ENCODE measurements around the gene SEMA3G.

DNA sequence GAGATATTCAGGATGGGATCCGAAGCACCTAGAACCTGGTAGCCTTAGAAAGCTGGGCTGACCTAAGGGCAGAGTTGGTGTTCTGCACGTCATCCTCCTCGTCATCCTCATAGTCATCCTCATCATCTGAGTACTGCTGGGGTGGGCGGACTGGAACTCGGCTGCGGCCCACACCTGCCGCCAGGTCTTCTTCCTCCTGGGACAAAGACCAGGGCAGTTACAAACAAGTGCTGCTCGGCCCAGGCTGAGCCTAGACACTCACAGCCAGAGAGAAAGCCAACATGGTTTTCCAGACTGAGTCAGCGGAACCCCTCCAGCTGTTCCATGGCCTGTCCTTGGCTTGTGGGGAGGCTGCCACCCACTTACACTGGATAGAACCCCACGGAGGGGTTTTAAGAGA, 40.5 kb downstream of the SEMA3G start:
- TF ChIP-seq ZNF274 (IDR thresholded peaks at IDR 0.05; ENCODE audit: low read depth, low read length) (no peak), SUZ12 (IDR thresholded peaks at IDR 0.05; ENCODE audit: extremely low read depth, insufficient read depth, insufficient read length) (no peak)
